Upper lobe of left lung (tissue), 4 donors: ENCODE results near the gene NCS1.

ENCODE experiments used
- CTCF ChIP-seq, 6 experiments: fragments of 450-650 bp in 4 of 6; fragments of 200-600 bp in 2 of 6; sonication (generic) in 2 of 6; IDR thresholded peaks; one replicate each; pipeline ENCODE4 v1.5.1; 2016 to 2019; ENCODE audit warnings: antibody characterized with exemption in 6 of 6
- EP300 ChIP-seq, 4 donors: sonication (generic); formaldehyde crosslinking; IDR thresholded peaks; one replicate each; pipeline ENCODE4 v1.5.1; 2017; ENCODE audit warnings: antibody characterized with exemption in 4 of 4, control low read depth in 2 of 4

GRCh38 chr9:130177898-130178805, 5.9 kb downstream of the NCS1 start:
- TF ChIP-seq CTCF (IDR thresholded peaks at IDR 0.05) (no peak), EP300 (IDR thresholded peaks at IDR 0.05) (no peak)
